B cell (primary cell): Measurements from ENCODE around the gene MACROH2A1. TPM values are rescaled to one million over a fixed set of nuclear protein-coding genes. Genes with fewer than 3 reads are reported as not detected.

Source experiments
- ATAC-seq: fragments of 200-7000 bp; cut with Tn5 transposase; one replicate; pipeline ENCODE4 v1.10.0; 2021; ENCODE audit warnings: low read depth, mild to moderate bottlenecking, moderate number of reproducible peaks, moderate library complexity
- CTCF ChIA-PET: fragments of 350-600 bp; sonication (Branson Sonifier 250); formaldehyde crosslinking; loops from one replicate; lab custom pipeline; 2021; ENCODE audit warnings: antibody characterized with exemption, inconsistent platforms; lab: Charles Lee
- POLR2A ChIA-PET: fragments of 350-600 bp; sonication (Branson Sonifier 250); formaldehyde crosslinking; loops from one replicate; lab custom pipeline; 2021; ENCODE audit warnings: antibody characterized with exemption; lab: Charles Lee
- DNase-seq: peaks from one replicate; pipeline ENCODE4 v3.0.0; 2013
- H2AFZ ChIP-seq: 2 replicates; pipeline ENCODE4 v1.6.1; 2012; ENCODE audit warnings: mild to moderate bottlenecking, low read depth, low read length; ENCODE audit not compliant: insufficient read depth, poor library complexity, severe bottlenecking
- H3K27ac ChIP-seq, 2 donors: 1 replicate in 1 of 2; 2 replicates in 1 of 2; pipeline ENCODE4 v1.5.1; 2012 to 2013; ENCODE audit warnings: low read length in 2 of 2, mild to moderate bottlenecking in 2 of 2, moderate library complexity in 1 of 2
- H3K27me3 ChIP-seq, 4 experiments: fragments of 200-600 bp in 1 of 4; sonication (generic) in 1 of 4; replicated peaks in 1 of 4; 1 replicate in 2 of 4; 2 replicates in 2 of 4; pipeline versions ENCODE4 v1.6.1 to v1.7.0; 2013 to 2016; ENCODE audit warnings: low read length in 3 of 4, mild to moderate bottlenecking in 2 of 4, mixed read lengths in 1 of 4, moderate library complexity in 1 of 4; ENCODE audit not compliant: insufficient read depth in 4 of 4, control insufficient read depth in 3 of 4; ENCODE audit errors: control extremely low read depth in 1 of 4
- H3K36me3 ChIP-seq, 2 experiments: replicated peaks in 1 of 2; 1 replicate in 1 of 2; 2 replicates in 1 of 2; pipeline versions ENCODE4 v1.6.1 to v1.7.1; 2013; ENCODE audit warnings: low read length in 1 of 2; ENCODE audit not compliant: insufficient read depth in 2 of 2, control insufficient read depth in 1 of 2; ENCODE audit errors: control extremely low read depth in 1 of 2, extremely low read depth in 1 of 2
- H3K4me1 ChIP-seq, 2 donors: fragments of 200-600 bp in 1 of 2; sonication (generic) in 1 of 2; 1 replicate in 1 of 2; 2 replicates in 1 of 2; pipeline versions ENCODE4 v1.5.1 to v1.6.1; 2013 to 2017; ENCODE audit warnings: low read length in 2 of 2; ENCODE audit not compliant: control insufficient read depth in 2 of 2, insufficient read depth in 2 of 2
- H3K4me2 ChIP-seq: replicated peaks from 2 replicates; pipeline ENCODE3; 2012; ENCODE audit warnings: mild to moderate bottlenecking, low read depth, low read length; ENCODE audit not compliant: poor library complexity, severe bottlenecking
- H3K4me3 ChIP-seq, 5 experiments: fragments of 200-600 bp in 1 of 5; sonication (generic) in 1 of 5; 1 replicate in 3 of 5; 2 replicates in 2 of 5; pipeline versions ENCODE4 v1.5.1 to v1.7.0; 2011 to 2016; ENCODE audit warnings: low read length in 4 of 5, mild to moderate bottlenecking in 4 of 5, low read depth in 2 of 5, control low read depth in 1 of 5, moderate library complexity in 1 of 5; ENCODE audit not compliant: insufficient read depth in 1 of 5; ENCODE audit errors: control extremely low read depth in 1 of 5, extremely low read depth in 1 of 5
- H3K79me2 ChIP-seq: fragments of 200-600 bp; sonication (generic); one replicate; pipeline ENCODE4 v1.6.0; 2016; ENCODE audit warnings: low read length; ENCODE audit not compliant: control insufficient read depth, insufficient read depth
- H3K9ac ChIP-seq: fragments of 200-600 bp; sonication (generic); 2 replicates; pipeline ENCODE4 v1.6.1; 2017; ENCODE audit warnings: mild to moderate bottlenecking, low read length, moderate library complexity
- H3K9me3 ChIP-seq, 3 donors: one replicate each; pipeline versions ENCODE4 v1.6.1 to v1.7.1; 2013; ENCODE audit warnings: low read length in 2 of 3; ENCODE audit not compliant: control insufficient read depth in 2 of 3, insufficient read depth in 1 of 3; ENCODE audit errors: control extremely low read depth in 1 of 3
- H4K20me1 ChIP-seq: 2 replicates; pipeline ENCODE4 v1.6.0; 2012; ENCODE audit warnings: mild to moderate bottlenecking, low read length; ENCODE audit not compliant: insufficient read depth, control insufficient read depth, poor library complexity, severe bottlenecking
- H3K27ac Mint-ChIP-seq: one replicate; pipeline ENCODE4 v1.8.0; 2021; ENCODE audit warnings: mixed read lengths
- H3K27me3 Mint-ChIP-seq: one replicate; pipeline ENCODE4 v1.8.0; 2021; ENCODE audit warnings: mixed read lengths
- H3K4me1 Mint-ChIP-seq: one replicate; pipeline ENCODE4 v1.8.0; 2021; ENCODE audit warnings: mixed read lengths
- H3K4me3 Mint-ChIP-seq: one replicate; pipeline ENCODE4 v1.8.0; 2021; ENCODE audit warnings: mixed read lengths
- H3K9me3 Mint-ChIP-seq: one replicate; pipeline ENCODE4 v1.8.0; 2022; ENCODE audit warnings: mixed read lengths; ENCODE audit not compliant: insufficient read depth
- EZH2 ChIP-seq: IDR thresholded peaks from 2 replicates; pipeline ENCODE4 v1.6.1; 2012; ENCODE audit warnings: borderline replicate concordance, low read depth, mild to moderate bottlenecking, moderate library complexity, low read length; ENCODE audit not compliant: insufficient read depth, poor library complexity, severe bottlenecking
- WGBS: methylation state at CpG from one replicate; pipeline ENCODE4 v1.1.5; 2013; ENCODE audit warnings: missing lambda C conversion rate; ENCODE audit not compliant: insufficient coverage; 5-methylcytosine and 5-hydroxymethylcytosine counted together
- intact Hi-C: fragments of 100-400 bp; cut with micrococcal nuclease; formaldehyde crosslinking; loops from one replicate; pipeline ENCODE4 v1.10.0; 2022
- polyA plus RNA-seq: library from polyadenylated mRNA; depleted of rRNA; stranded (reverse); fragments of >200 nt; gene quantifications from 2 replicates; pipeline ENCODE4 v1.2.3, GENCODE V29; 2012
- total RNA-seq, 2 donors: library from RNA; stranded (reverse); fragments of 120-200 nt in 1 of 2; gene quantifications; 1 replicate in 1 of 2; 2 replicates in 1 of 2; pipeline versions ENCODE4 v1.2.3 to v1.2.4, GENCODE V29; 2013 to 2022
- TF ChIP-seq, protein P1 (sequence below): fragments of 200-600 bp; IDR thresholded peaks from one replicate; pipeline ENCODE4 v1.8.0; 2022; ENCODE audit warnings: antibody characterized with exemption, mild to moderate bottlenecking

The MACROH2A1 gene
- total and polyA plus RNA-seq, 2 donors (not counting 1 experiment from before 2014, with no cell fraction given) = 80.1 to 99.7 TPM

DNA sequence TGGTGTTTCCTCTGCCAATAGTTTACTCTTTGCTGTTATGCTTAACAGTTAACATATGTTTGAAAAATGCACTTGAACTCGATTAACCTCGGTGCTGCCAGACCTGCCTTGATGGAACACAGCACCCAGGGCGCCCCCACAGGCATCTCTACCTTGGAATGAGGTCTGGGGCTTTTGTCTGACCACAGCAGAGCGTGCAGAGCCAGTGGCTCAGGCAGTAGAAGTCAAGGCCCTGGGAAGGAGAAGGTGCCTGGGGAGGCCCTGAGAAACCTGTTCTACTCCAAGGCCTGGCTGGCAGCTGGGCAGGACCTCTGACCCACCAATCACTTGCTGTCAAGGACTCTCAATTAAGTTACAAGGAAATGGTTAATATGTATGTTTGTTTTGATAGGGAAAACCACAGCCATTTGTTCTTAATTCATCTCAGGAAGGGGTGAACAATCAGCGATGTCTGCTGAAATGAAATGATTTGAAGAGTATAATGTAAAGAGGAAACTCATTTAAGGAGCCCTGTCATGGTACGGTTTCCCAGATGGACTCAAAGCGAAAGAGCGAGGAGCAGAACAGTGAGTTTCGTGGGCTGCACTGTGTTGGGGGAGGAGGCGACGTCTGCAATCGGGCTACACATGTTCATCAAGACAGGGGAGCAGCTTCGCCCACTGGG lies 21.9 kb downstream of the MACROH2A1 start:
- Histone ChIP-seq H3K27ac (no peak overlapping the region), H3K4me1 (peaks cover 4 to 8% of the 10 kb centered on the region in 2 donors), H3K9me3 (no peaks in the 10 kb centered on the region), H4K20me1 (peaks cover 5% of the 10 kb centered on the region), H3K4me3 (no peak overlapping the region), H3K27me3 (no peaks in the 10 kb centered on the region), H2AFZ (no peak overlapping the region), H3K9ac (no peak overlapping the region), H3K79me2 (peaks cover 32% of the 10 kb centered on the region), H3K36me3 (peaks cover 15 to 52% of the 10 kb centered on the region in 2 experiments), H3K4me2 (no peak overlapping the region)
- intact Hi-C loops = no loop called here
- DNase-seq (no peak), ATAC-seq (no peak)
- POLR2A ChIA-PET = no interaction called here
- CTCF ChIA-PET = interaction anchor here (0.7 to 1.4 kb wide), 3 partner anchors 8 to 43 kb away, joined by 3 read pairs; no protein-coding TSS in a partner anchor
- Mint-ChIP-seq H3K27me3 (no peaks in the 10 kb centered on the region), H3K4me1 (peaks cover 19% of the 10 kb centered on the region), H3K4me3 (no peak overlapping the region), H3K9me3 (no peaks in the 10 kb centered on the region), H3K27ac (no peak overlapping the region)
- WGBS = 20% methylated on average over 8 of the region's 13 CpGs
- TF ChIP-seq, protein P1, sequence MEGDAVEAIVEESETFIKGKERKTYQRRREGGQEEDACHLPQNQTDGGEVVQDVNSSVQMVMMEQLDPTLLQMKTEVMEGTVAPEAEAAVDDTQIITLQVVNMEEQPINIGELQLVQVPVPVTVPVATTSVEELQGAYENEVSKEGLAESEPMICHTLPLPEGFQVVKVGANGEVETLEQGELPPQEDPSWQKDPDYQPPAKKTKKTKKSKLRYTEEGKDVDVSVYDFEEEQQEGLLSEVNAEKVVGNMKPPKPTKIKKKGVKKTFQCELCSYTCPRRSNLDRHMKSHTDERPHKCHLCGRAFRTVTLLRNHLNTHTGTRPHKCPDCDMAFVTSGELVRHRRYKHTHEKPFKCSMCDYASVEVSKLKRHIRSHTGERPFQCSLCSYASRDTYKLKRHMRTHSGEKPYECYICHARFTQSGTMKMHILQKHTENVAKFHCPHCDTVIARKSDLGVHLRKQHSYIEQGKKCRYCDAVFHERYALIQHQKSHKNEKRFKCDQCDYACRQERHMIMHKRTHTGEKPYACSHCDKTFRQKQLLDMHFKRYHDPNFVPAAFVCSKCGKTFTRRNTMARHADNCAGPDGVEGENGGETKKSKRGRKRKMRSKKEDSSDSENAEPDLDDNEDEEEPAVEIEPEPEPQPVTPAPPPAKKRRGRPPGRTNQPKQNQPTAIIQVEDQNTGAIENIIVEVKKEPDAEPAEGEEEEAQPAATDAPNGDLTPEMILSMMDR = no peak
- TF ChIP-seq EZH2 = no peak

- H3K4me1 Mint-ChIP-seq = peaks cover 23% of the 10 kb centered on the region
- Histone ChIP-seq H3K9me3 (no peaks in the 10 kb centered on the region), H3K4me2 (no peak overlapping the region), H3K79me2 (peaks cover 34% of the 10 kb centered on the region), H3K27ac (no peak overlapping the region), H3K4me3 (no peak overlapping the region), H3K27me3 (no peaks in the 10 kb centered on the region), H2AFZ (no peak overlapping the region), H3K4me1 (peaks cover 4 to 12% of the 10 kb centered on the region in 2 donors), H3K36me3 (peaks cover 14 to 54% of the 10 kb centered on the region in 2 experiments), H3K9ac (no peak overlapping the region), H4K20me1 (peaks cover 5% of the 10 kb centered on the region)
- no peak overlapping the region for H3K27ac Mint-ChIP-seq
- POLR2A ChIA-PET = no interaction called here
- DNase-seq = no peak
- no peak overlapping the region for H3K4me3 Mint-ChIP-seq
- WGBS = 86% methylated on average over 5 of the region's 6 CpGs
- no peaks in the 10 kb centered on the region for H3K9me3 Mint-ChIP-seq
- TF ChIP-seq EZH2 = no peak
- TF ChIP-seq, protein P1 = no peak
- CTCF ChIA-PET = interaction anchor here (0.9 kb wide), 1 partner anchor 51 kb away, joined by 3 read pairs; no protein-coding TSS in a partner anchor
- ATAC-seq = no peak
- intact Hi-C loops = no loop called here
- H3K27me3 Mint-ChIP-seq = no peaks in the 10 kb centered on the region
These were observed 23.8 kb downstream of the MACROH2A1 start for GRCh38 chr5:135375040-135375793.
